T follicular helper cell (primary cell): ENCODE results near the gene SPOPL.
"Not testable (repeated sequence)": the region's sequence is repeated elsewhere in the genome, so short reads cannot be mapped to it uniquely, and the experiment has no call there.

Source experiments
- DNase-seq: peaks from one replicate; pipeline ENCODE4 v3.0.0-alpha.2; 2020; ENCODE audit warnings: low read depth

The SPOPL gene

DNA sequence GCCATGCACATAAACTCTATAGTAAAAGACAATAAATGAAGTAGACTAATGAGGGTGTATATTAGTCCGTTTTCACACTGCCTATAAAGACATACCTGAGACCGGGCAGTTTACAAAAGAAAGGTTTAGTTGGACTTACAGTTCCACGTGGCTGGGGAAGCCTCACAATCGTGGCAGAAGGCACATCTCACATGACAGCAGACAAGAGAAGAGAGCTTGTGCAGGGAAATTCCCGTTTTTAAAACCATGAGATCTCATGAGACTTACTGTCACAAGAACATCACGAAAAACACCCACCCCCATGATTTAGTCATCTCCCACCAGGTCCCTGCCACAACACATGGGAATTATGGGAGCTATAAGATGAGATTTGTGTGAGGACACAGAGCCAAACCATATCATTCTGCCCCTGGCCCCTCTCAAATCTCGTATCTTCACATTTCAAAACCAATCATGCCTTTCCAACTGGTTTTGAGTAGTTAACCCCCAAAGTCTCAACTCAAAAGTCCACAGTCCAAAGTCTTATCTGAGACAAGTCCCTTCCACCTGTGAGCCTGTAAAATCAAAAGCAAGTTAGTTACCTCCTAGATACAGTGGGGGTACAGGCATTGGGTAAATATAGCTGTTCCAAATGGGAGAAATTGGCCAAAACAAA is 21.6 kb downstream of the SPOPL start:
- DNase-seq = not testable (repeated sequence)

DNA sequence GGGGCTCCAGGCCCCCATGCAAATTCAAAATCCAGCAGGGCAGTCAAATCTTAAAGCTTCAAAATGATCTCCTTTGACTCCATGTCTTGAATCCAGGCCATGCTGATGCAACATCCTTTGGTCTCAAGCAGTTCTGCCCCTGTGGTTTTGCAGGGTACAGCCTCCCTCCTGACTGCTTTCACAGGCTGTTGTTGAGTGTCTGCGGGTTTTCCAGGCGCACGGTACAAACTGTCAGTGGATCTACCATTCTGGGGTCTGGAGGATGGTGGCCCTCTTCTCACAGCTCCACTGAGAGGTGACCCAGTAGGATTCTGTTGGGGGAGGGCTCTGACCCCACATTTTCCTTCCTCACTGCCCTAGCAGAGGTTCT is 22.1 kb downstream of the SPOPL start:
- DNase-seq = not testable (repeated sequence)

DNA sequence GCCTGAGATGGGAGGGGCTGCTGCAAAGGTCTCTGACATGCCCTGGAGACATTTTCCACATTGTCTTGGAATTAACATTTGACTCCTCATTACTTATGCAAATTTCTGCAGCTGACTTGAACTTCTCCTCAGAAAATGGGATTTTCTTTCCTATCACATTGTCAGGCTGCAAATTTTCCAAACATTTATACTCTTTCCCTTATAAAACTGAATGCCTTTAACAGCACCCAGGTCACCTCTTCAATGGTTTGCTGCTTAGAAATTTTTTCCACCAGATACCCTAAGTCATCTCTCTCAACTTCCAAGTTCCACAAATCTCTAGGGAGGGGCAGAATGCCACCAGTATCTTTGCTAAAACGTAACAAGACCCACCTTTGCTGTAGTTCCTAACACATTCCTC is 22.8 kb downstream of the SPOPL start:
- not testable (repeated sequence) for DNase-seq

DNA sequence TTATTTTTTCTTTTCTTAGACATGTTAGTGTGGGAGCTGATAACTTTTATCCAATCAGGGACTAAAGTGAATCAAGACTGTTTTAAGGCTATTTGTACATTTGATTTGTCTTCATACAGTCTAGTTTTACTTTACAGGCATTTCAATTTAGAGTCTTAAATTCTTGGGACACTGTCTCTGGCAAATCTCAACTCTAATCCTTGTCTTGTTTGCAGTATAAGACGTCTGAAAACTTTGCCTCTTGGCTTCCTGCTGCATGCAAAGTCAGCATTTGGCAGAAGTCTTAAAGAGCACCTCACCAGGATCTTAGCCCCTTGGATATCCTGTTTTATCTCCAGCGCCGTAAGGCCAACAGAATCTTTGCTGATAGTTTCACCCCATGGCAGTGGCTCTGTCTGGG is 30.3 kb downstream of the SPOPL start:
- DNase-seq = no peak

DNA sequence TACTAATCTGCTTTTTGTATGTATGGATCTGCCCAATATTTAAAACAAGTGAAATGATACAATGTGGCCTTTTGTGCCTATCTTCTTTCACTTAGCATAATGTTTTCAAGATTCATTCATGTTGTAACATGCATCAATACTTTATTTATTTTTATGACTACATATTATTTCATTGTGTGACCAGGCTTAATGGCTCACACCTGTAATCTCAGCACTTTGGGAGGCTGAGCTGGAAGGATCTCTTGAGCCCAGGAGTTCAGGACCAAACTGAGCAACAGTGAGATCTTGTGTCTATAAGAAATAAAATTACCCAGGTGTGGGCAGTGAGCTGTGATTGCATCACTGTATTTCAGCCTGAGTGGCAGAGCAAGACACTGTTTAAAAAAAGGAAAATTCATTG is 33.2 kb downstream of the SPOPL start:
- no peak for DNase-seq

DNA sequence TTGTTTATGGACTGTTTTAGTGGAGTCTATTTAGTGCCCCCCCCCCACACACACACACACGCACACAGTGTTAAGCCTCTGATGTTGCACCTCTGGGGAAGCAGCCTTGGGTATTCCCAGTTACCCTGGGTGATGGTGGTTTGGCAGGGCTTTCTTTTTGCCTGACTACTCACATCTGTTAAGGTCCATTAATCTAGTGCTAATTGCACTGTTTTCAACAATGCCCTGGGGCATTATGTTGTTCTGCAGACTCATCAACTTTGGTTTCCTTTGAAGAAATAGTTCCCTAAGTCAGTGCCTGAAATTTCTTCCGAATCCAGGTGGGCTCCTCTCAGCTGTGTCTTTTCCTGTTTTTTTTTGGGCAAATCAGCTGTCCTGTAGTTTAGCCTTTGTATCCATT is 34.7 kb downstream of the SPOPL start:
- DNase-seq = no peak

DNA sequence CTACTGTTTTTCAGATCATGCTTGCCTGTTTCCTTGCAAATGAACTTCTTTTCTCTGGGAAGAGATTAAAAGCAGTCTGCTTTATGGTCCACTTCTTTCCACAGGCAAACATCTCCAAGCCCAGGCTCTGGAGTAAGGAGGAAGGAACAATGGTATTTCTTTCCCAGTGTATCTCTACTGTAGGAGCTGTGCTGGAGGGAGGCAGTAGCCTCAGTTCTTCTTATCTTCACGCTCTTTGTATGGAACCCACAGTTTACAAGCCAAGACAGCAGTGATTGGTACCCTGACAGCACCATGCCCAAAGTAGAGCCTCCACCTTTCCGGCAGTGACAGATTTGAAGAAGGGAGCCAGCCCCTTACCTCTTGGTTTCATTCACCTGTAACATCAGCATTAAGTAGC is 35.2 kb downstream of the SPOPL start:
- DNase-seq = no peak

DNA sequence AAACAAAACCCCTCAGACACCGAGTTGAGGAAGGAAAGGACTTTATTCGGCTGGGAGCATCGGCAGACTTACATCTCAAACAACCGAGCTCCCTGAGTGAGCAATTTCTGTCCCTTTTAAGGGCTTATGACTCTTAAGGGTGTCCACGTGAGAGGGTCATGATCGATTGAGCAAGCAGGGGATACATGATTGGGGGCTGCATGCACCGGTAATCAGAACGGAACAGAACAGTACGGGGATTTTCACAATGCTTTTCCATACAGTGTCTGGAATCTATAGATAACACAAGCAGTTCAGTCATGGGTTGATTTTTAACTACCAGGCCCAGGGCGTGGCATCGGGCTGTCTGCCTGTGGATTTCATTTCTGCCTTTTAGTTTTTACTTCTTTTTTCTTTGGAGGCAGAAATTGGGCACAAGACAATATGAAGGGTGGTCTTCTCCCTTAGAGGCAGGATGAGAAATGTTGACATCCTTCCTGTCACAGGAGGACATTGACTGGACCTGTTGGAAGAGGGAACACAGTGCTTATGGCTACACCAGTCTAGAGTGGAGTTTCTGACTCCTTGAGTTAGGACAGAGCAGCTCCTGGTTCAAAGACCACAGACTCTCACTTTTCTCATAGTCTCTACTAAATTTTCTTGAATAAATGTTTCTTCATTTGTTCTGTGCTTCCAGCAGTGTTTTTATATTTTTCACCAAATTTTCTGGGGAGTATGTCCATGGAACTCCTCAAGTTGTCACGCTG is 35.8 kb downstream of the SPOPL start:
- no peak for DNase-seq

DNA sequence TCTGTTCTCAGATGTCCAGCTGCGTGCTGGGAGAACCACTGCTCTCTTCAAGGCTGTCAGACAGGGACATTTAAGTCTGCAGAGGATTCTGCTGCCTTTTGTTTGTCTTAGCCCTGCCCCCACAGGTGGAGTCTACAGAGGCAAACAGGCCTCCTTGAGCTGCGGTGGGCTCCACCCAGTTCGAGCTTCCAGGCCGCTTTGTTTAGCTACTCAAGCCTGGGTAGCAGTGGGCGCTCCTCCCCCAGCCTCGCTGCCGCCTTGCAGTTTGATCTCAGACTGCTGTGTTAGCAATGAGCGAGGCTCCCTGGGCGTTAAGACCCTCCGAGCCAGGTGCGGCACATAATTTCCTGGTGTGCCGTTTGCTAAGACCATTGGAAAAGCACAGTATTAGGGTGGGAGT is 42.6 kb downstream of the SPOPL start:
- not testable (repeated sequence) for DNase-seq

DNA sequence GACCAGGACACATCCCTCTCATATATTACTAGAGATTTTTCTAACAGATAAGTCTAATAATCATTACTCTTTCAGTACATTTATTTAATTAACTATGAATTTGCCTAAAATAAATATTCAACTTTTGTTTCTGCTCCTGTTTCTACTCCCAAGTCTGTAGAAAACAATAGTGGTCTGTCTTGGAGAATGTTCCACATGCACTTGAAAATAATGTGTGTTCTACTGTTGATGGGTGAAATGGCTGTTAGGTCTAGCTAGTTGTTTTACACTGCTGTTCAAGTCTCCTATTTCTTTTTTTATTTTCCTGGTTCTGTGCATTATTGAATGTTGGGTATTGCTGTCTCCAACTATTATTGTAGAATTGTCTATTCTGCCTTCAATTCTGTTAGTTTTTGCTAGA is 47.2 kb downstream of the SPOPL start:
- no peak for DNase-seq

DNA sequence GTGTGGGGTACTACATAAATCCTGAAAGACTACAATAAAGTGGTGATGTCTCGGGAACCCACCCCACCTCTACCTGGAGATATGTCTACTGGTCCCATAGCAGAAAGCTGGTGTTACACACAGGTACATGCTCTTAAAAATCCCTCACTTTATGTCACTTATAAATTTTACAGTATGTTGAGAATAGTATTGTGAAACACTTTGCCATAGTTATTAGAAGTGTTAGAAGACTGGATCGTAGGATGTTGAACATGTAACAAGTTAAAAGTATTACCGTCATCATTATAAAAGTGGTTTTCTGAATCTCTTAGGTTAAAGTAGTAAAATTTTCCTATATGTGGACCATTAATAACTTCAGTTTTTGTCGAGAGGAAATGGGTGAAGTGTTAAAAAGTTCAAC is 48.6 kb downstream of the SPOPL start:
- DNase-seq = no peak

DNA sequence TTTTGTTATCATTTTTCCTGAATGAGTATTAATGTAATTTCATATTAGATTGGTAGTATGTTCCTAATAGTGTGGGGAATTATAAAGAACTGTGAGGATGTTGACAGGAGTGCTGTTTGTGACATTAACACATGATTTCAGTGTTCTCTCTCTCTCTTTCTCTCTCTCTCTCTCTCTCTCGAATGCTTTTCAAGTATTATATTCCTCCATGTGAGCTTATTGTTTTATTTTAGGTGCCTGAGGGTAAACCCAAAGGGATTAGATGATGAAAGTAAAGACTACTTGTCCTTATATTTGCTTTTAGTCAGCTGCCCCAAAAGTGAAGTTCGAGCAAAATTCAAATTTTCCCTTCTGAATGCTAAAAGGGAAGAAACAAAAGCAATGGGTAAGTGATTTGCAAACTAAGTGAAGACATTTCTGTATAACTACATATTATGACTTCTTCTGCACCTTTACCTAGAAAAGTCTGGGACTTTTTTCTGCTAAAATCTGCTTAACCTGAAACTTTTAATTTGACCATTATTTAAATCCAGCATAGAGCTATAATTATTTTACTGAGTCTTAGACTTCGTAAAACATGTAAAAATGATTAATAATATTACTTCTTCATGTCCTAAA is 49.2 kb downstream of the SPOPL start:
- no peak for DNase-seq

DNA sequence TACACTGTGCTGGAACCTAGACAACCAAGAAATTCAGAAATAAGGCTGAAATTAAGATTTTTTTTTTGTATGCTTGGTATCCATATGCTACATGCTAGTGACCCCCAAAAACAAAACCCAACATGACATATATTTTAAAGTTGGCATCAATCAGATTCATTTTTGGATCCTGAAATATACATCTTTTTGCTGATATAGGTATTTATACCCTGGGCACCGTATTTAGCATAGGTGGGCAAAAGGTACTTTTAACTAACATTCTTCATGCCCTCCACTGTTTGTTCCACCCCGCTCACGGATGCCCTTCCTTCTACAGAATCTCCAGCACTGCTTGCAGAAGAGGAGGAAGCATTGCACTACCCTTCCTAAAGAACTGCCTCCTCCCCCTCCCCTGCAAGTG is 52.6 kb downstream of the SPOPL start:
- no peak for DNase-seq

DNA sequence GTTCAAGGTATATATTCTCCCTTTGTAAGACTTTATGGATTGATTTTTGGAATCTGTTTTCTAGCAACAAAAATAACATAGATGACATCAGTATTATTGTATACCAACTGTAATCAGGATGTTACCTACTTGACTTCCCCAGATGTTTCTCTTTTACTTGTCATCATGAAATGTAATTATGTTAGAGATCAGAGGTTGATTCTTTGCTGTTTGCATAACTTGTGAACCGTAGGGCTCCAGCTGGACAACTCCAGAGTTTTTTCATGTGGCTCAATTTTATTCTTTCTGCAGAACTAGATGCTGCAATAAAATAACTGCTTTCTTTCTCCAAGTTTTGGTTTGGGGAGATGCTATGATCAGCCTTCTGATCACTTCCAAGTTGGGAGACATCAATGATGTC is 58.1 kb downstream of the SPOPL start:
- no peak for DNase-seq

DNA sequence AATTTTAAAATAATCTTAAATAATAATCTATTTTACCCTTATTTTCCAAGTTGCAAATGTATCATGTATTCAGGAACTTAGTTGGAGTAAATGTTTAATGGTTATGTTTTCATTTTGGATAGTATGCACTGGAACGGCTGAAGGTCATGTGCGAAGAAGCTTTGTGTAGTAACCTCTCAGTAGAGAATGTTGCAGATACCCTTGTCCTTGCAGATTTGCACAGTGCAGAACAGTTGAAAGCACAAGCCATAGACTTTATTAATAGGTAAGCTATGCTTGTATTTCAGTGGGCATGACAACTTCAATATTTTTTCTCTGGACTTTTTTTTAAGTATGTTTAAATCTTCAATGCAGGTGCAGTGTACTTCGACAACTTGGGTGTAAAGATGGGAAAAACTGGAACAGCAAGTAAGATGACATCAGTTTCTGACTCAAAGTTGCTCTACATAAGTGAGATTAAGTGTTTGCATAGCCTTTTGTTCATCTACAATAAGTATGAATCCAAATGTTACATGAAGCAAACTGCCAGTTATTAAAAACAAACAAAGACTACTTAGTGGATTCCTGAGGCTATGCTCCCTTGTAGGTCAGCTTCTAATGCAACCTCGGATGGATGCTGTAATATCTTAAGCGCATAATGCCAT is 63.1 kb downstream of the SPOPL start:
- no peak for DNase-seq

DNA sequence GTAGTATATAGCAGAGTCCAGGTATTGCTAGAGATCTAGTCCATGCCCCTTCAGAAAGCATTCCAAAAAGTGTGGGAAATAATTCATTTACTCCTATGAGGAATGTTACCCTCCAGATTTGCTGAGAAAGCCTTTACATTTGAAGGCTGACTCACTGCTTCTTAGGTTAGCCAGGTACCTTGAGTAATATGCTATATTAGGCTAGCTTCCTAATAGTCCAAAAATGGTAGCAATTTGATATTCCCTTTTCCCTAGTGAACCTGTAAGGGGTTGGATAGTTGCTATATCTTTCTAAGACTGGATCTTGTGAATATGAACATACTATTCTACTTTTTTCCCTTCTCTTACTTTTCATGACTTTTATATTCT is 63.6 kb downstream of the SPOPL start:
- DNase-seq = no peak

DNA sequence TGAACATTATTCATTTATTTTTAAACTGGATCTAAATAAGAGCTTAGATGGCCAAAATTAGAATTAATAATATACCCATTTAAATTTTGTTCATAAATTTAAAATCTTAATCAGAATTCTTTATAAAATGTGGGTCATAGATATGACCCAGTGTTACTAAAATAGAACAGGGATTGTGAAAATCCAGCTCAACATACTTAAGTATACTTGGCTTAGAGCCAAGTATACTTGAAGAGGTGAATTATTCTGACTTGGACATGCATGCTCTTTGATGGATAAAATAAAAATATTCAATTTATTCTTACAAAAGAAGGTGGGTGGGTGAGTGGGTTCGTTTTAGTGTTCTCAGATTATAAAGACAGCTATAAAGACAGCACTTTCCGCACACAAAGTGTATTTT is 70.7 kb downstream of the SPOPL start:
- no peak for DNase-seq

DNA sequence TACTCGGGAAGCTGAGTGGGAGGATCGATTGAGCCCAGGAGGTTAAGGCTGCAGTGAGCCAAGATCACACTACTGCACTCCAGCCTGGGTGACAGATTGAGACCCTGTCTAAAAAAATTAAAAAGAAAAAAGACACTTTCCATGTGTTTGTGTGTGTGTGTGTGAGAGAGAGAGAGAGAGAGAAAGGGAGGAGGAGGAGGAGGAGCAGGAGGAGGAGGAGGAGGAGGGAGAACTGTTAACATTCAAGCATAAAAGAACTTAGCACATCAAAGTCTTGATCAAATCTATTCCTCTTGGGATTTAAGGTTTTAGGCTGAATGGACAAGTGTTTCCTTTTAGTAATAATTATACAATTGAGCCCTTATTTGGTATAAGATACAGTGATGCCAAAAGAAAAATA is 75.5 kb downstream of the SPOPL start:
- DNase-seq = no peak

DNA sequence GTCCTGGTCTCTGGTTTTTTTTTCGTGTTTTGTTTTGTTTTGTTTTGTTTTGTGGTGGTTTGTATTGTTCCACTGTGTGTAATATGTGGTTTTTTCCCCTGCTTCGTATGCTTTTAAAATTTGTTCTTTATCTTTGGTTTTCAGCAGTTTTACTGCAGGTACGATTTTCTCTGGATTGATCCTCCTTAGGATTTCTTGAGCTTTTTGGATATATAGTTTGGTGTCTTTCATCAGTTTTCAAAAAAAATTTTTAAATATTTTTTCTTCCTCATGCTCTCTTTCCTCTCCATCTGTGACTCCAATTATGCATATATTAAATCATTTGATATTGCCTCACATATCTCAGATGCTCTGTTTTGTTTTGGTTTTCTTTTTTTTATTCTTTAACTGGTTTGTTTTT is 78.0 kb downstream of the SPOPL start:
- no peak for DNase-seq

DNA sequence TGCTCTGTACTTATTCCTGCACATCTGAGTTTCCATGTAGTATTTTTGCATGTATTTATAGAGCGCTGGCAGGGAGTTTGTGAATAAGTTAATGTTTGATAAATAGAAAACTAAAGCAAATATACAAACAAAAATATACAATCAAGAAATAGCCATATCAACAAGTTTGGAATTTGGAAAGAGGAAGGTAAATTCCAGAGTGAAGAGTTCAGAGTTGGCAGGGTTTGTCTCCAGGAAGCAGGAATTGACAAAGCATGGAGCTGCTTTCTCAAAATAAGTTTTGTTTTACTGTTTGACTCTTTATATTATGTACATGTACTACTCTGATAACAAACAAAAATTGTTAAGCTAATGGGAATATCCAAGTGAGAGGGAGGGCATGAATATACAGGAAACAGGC is 80.3 kb downstream of the SPOPL start:
- no peak for DNase-seq

DNA sequence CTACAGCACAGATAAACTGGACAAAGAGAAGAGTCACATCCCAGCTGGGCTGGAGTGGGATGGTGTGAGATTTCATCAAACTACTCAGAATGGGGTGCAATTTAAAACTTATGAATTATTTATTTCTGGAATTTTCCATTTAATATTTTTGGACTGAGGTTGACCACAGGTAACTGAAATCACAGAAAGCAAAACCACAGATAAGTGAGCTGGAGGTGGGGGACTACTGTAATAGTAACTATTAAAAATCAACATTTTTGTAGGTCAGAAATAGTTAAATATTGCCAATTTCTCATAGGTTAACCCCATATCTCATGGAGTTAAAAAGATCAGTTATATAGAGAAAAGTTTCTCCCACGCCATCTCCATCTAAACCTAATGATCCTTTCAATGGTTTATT is 88.1 kb downstream of the SPOPL start:
- DNase-seq = no peak

DNA sequence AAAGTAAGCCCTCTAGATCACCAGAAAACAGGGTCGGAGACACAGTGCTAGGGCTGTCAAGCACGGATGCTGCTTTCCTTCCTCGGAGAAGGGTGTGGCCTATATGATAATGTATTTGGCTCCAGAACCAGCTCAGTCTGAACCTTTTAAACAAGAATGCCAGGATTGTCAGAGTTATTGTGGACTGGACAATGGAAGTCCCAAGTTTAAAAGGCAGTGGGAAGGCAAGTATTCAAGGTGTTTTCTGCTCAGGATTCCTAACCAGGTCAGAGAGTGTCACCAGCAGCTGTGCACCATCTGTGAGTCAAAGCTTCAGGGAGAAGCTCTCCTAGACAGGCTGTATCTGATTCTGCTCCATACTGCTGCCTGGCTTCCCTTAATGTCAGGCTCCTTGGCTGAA is 94.8 kb downstream of the SPOPL start:
- no peak for DNase-seq
